ENCODE results near the gene SMIM32. TPM values are rescaled to one million over a fixed set of nuclear protein-coding genes. Genes with fewer than 3 reads are reported as not detected.

SMIM32 gene
- total RNA-seq, 1 donor from 2014 or later: 0.30 TPM

DNA sequence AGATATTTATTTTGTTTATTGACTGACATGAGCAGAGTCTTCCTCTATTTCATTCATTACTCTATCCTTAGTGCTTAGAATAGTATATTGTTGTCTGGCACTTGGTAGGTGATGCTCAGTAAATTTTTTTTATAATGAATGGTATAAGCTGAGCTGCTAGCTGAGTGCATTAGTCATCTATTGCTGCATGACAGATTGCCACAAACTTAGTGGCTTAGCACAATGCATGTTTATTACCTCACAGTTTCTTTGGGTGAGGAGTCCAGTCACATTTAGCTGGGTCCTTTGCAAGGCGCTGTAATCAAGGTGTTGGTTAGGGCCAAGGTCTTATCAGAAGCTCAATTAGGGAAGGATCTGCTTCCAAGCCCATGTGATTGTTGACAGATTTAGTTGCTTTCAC lies 37.2 kb downstream of the SMIM32 start:
- H3K4me3 Mint-ChIP-seq (ENCODE audit: unreplicated experiment): no peak overlapping the region
- no peaks in the 10 kb centered on the region for H3K4me1 ChIP-seq (ENCODE audit: insufficient read depth, low read length)
- no peaks in the 10 kb centered on the region for H3K9me3 Mint-ChIP-seq (ENCODE audit: unreplicated experiment)
- H3K36me3 Mint-ChIP-seq (ENCODE audit: low read depth, unreplicated experiment): peaks cover 14% of the 10 kb centered on the region
- no peak overlapping the region for H3K27ac ChIP-seq (ENCODE audit: low read depth, low read length)
- peaks cover 25% of the 10 kb centered on the region for H3K36me3 ChIP-seq (ENCODE audit: insufficient read depth, low read length)
- H3K27me3 ChIP-seq (ENCODE audit: insufficient read depth, low read length): no peaks in the 10 kb centered on the region
- no peak overlapping the region for H3K9ac ChIP-seq (ENCODE audit: low read length)
- FAIRE-seq (no peak), DNase-seq (ENCODE audit: low read depth) (peak; percentile 36)
- no peak overlapping the region for H2AFZ ChIP-seq (ENCODE audit: low read depth, low read length)
- peaks cover 75% of the 10 kb centered on the region for H4K20me1 ChIP-seq (ENCODE audit: insufficient read depth, low read length)
- no peak overlapping the region for H3K27ac Mint-ChIP-seq (ENCODE audit: unreplicated experiment)
- no peak overlapping the region for H3K4me3 ChIP-seq (ENCODE audit: insufficient read depth, low read depth, low read length)
- no peak overlapping the region for H3K4me2 ChIP-seq (ENCODE audit: low read length)
- TF ChIP-seq, protein P1, sequence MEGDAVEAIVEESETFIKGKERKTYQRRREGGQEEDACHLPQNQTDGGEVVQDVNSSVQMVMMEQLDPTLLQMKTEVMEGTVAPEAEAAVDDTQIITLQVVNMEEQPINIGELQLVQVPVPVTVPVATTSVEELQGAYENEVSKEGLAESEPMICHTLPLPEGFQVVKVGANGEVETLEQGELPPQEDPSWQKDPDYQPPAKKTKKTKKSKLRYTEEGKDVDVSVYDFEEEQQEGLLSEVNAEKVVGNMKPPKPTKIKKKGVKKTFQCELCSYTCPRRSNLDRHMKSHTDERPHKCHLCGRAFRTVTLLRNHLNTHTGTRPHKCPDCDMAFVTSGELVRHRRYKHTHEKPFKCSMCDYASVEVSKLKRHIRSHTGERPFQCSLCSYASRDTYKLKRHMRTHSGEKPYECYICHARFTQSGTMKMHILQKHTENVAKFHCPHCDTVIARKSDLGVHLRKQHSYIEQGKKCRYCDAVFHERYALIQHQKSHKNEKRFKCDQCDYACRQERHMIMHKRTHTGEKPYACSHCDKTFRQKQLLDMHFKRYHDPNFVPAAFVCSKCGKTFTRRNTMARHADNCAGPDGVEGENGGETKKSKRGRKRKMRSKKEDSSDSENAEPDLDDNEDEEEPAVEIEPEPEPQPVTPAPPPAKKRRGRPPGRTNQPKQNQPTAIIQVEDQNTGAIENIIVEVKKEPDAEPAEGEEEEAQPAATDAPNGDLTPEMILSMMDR (IDR thresholded peaks at IDR 0.05; ENCODE audit: insufficient read depth, low read depth, low read length): no peak
- TF ChIP-seq EZH2 (IDR thresholded peaks at IDR 0.05; ENCODE audit: insufficient read depth, low read length): no peak
- H3K27me3 Mint-ChIP-seq (ENCODE audit: low read depth, unreplicated experiment): no peaks in the 10 kb centered on the region
- H3K79me2 ChIP-seq (ENCODE audit: insufficient read depth, low read length): peaks cover 97% of the 10 kb centered on the region
- H3K9me3 ChIP-seq (ENCODE audit: insufficient read depth, low read depth, low read length): no peaks in the 10 kb centered on the region
- peaks cover 27% of the 10 kb centered on the region for H3K4me1 Mint-ChIP-seq (ENCODE audit: low read depth, unreplicated experiment)

DNA sequence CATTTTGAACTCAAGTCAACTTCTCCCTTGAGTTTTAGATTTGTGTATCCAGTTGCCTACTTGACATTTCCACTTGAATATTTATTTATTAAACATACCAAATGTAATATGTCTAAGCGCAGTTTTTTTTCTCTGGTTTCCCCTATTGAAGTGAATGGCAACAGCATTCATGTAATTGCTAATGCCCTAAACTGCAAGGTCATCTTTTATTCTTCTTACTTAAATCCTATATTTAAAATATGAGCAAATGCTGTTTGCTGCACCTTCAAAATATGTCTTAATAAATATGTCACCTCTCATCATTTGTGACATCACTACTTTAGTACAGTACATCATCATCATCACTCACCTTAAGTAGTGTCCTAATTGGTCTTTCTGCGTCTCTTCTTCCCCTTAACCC lies 37.9 kb downstream of the SMIM32 start:
- Mint-ChIP-seq H3K27ac (ENCODE audit: unreplicated experiment) (no peak overlapping the region), H3K9me3 (ENCODE audit: unreplicated experiment) (no peaks in the 10 kb centered on the region), H3K4me3 (ENCODE audit: unreplicated experiment) (no peak overlapping the region), H3K36me3 (ENCODE audit: low read depth, unreplicated experiment) (peaks cover 14% of the 10 kb centered on the region), H3K27me3 (ENCODE audit: low read depth, unreplicated experiment) (no peaks in the 10 kb centered on the region), H3K4me1 (ENCODE audit: low read depth, unreplicated experiment) (peaks cover 24% of the 10 kb centered on the region)
- peaks cover 25% of the 10 kb centered on the region for H3K36me3 ChIP-seq (ENCODE audit: insufficient read depth, low read length)
- TF ChIP-seq, protein P1 (IDR thresholded peaks at IDR 0.05; ENCODE audit: insufficient read depth, low read depth, low read length): no peak
- no peak for TF ChIP-seq EZH2 (IDR thresholded peaks at IDR 0.05; ENCODE audit: insufficient read depth, low read length)
- peaks cover 75% of the 10 kb centered on the region for H4K20me1 ChIP-seq (ENCODE audit: insufficient read depth, low read length)
- H3K4me2 ChIP-seq (ENCODE audit: low read length): no peak overlapping the region
- H3K79me2 ChIP-seq (ENCODE audit: insufficient read depth, low read length): peaks cover 97% of the 10 kb centered on the region
- no peaks in the 10 kb centered on the region for H3K27me3 ChIP-seq (ENCODE audit: insufficient read depth, low read length)
- no peak overlapping the region for H2AFZ ChIP-seq (ENCODE audit: low read depth, low read length)
- H3K9ac ChIP-seq (ENCODE audit: low read length): no peak overlapping the region
- H3K4me3 ChIP-seq (ENCODE audit: insufficient read depth, low read depth, low read length): no peak overlapping the region
- no peak for FAIRE-seq
- no peak for DNase-seq (ENCODE audit: low read depth)
- no peak overlapping the region for H3K27ac ChIP-seq (ENCODE audit: low read depth, low read length)
- H3K4me1 ChIP-seq (ENCODE audit: insufficient read depth, low read length): no peaks in the 10 kb centered on the region
- no peaks in the 10 kb centered on the region for H3K9me3 ChIP-seq (ENCODE audit: insufficient read depth, low read depth, low read length)

DNA sequence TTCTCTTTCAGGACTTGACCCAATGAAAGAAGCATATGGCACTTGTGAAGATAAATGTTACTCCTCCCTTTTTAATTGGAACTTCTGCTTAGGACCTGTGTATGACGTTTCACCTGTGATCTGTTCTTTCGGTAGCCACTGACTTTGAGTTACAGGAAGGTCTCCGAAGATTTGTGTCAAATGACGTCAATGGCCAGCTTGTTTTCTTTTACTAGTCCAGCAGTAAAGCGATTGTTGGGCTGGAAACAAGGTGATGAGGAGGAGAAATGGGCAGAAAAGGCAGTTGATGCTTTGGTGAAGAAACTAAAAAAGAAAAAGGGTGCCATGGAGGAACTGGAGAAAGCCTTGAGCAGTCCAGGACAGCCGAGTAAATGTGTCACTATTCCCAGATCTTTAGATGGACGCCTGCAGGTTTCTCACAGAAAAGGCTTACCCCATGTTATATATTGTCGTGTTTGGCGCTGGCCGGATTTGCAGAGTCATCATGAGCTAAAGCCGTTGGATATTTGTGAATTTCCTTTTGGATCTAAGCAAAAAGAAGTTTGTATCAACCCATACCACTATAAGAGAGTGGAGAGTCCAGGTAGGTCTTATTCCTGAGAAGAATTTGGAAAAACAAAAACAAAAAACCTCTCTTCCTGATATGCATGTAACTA lies 39.3 kb downstream of the SMIM32 start:
- DNase-seq (ENCODE audit: low read depth): no peak
- Histone ChIP-seq H3K4me2 (ENCODE audit: low read length) (no peak overlapping the region), H3K4me3 (ENCODE audit: insufficient read depth, low read depth, low read length) (no peak overlapping the region), H2AFZ (ENCODE audit: low read depth, low read length) (no peak overlapping the region), H3K36me3 (ENCODE audit: insufficient read depth, low read length) (peaks cover 25% of the 10 kb centered on the region), H3K27me3 (ENCODE audit: insufficient read depth, low read length) (no peaks in the 10 kb centered on the region), H3K9ac (ENCODE audit: low read length) (no peak overlapping the region), H3K27ac (ENCODE audit: low read depth, low read length) (no peak overlapping the region), H3K79me2 (ENCODE audit: insufficient read depth, low read length) (peaks cover 97% of the 10 kb centered on the region), H3K9me3 (ENCODE audit: insufficient read depth, low read depth, low read length) (no peaks in the 10 kb centered on the region), H4K20me1 (ENCODE audit: insufficient read depth, low read length) (peaks cover 81% of the 10 kb centered on the region), H3K4me1 (ENCODE audit: insufficient read depth, low read length) (no peaks in the 10 kb centered on the region)
- H3K4me1 Mint-ChIP-seq (ENCODE audit: low read depth, unreplicated experiment): peaks cover 11% of the 10 kb centered on the region
- no peaks in the 10 kb centered on the region for H3K27me3 Mint-ChIP-seq (ENCODE audit: low read depth, unreplicated experiment)
- H3K4me3 Mint-ChIP-seq (ENCODE audit: unreplicated experiment): no peak overlapping the region
- FAIRE-seq: no peak
- H3K9me3 Mint-ChIP-seq (ENCODE audit: unreplicated experiment): no peaks in the 10 kb centered on the region
- no peak overlapping the region for H3K27ac Mint-ChIP-seq (ENCODE audit: unreplicated experiment)
- peaks cover 13% of the 10 kb centered on the region for H3K36me3 Mint-ChIP-seq (ENCODE audit: low read depth, unreplicated experiment)
- no peak for TF ChIP-seq EZH2 (IDR thresholded peaks at IDR 0.05; ENCODE audit: insufficient read depth, low read length)
